ENCODE data around the gene MAT1A. TPM values are rescaled to one million over a fixed set of nuclear protein-coding genes. Genes with fewer than 3 reads are reported as not detected.

Gene MAT1A
- total and polyA plus RNA-seq, 2 experiments from 2014 or later = 0.97 to 8.0 TPM

DNA sequence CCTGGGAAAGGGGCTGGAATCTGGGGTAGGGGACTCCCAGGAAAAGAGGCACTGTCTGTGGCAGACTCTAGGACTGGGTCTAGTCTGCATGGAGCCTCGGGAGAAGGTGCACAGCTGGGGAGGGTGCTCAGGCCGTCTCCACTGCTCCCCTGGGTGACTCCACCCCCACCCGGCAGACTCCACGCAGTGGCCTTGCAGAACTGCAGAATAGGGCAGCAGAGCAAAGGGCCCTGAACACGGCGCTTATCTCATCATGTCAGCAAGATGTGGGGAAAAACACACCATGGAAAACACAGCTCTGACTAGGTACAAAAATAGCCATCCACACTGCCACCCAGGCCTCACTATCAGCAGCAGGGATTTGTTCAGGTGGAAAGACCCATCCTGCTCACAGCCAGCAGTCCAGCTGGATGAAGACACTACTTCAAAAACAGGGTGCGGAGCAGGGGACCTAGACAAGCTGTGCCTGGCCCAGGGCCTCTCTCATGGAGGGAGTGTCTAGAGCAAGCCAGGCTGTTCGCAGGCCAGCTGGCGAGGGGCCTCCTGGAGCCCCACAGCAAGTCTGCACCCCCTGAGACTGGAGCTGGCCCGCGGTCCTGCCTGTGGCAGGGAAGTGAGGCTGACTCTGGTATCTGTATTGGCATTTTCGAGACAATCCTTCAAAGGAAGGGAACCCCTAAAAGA lies 11.7 kb downstream of the MAT1A start:
- no peaks in the 10 kb centered on the region for H3K36me3 ChIP-seq (ENCODE audit: insufficient read depth)
- H2AFZ ChIP-seq = no peak overlapping the region
- no peak overlapping the region for H3K4me3 ChIP-seq
- no peak overlapping the region for H3K27ac ChIP-seq (ENCODE audit: low read depth)
- H3K79me2 ChIP-seq (replicated peaks; ENCODE audit: insufficient read depth) = no peaks in the 10 kb centered on the region
- no peaks in the 10 kb centered on the region for H3K27me3 ChIP-seq (ENCODE audit: insufficient read depth)
- TF ChIP-seq JUNB (IDR thresholded peaks at IDR 0.05; ENCODE audit: unreplicated experiment) (no peak), EZH2phosphoT487 (IDR thresholded peaks at IDR 0.05; ENCODE audit: unreplicated experiment) (no peak), ZNF331 (CRISPR knock-in tag; IDR thresholded peaks at IDR 0.05; ENCODE audit: low read depth) (no peak), CREB1 (CRISPR knock-in tag; IDR thresholded peaks at IDR 0.05; ENCODE audit: low read depth) (no peak), ZNF114 (CRISPR knock-in tag; IDR thresholded peaks at IDR 0.05) (no peak), EZH2 (IDR thresholded peaks at IDR 0.05; ENCODE audit: low read depth, unreplicated experiment) (no peak), STAT1 (IDR thresholded peaks at IDR 0.05; ENCODE audit: unreplicated experiment) (no peak), POLR2AphosphoS5 (IDR thresholded peaks at IDR 0.05; ENCODE audit: low read depth) (no peak), NANOG (IDR thresholded peaks at IDR 0.05; ENCODE audit: borderline replicate concordance) (no peak)
- TF ChIP-seq, protein P1, sequence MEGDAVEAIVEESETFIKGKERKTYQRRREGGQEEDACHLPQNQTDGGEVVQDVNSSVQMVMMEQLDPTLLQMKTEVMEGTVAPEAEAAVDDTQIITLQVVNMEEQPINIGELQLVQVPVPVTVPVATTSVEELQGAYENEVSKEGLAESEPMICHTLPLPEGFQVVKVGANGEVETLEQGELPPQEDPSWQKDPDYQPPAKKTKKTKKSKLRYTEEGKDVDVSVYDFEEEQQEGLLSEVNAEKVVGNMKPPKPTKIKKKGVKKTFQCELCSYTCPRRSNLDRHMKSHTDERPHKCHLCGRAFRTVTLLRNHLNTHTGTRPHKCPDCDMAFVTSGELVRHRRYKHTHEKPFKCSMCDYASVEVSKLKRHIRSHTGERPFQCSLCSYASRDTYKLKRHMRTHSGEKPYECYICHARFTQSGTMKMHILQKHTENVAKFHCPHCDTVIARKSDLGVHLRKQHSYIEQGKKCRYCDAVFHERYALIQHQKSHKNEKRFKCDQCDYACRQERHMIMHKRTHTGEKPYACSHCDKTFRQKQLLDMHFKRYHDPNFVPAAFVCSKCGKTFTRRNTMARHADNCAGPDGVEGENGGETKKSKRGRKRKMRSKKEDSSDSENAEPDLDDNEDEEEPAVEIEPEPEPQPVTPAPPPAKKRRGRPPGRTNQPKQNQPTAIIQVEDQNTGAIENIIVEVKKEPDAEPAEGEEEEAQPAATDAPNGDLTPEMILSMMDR (conservative IDR thresholded peaks at IDR 0.05; ENCODE audit: low read depth in 2 of 2) = no peak
- TF ChIP-seq, protein P2, sequence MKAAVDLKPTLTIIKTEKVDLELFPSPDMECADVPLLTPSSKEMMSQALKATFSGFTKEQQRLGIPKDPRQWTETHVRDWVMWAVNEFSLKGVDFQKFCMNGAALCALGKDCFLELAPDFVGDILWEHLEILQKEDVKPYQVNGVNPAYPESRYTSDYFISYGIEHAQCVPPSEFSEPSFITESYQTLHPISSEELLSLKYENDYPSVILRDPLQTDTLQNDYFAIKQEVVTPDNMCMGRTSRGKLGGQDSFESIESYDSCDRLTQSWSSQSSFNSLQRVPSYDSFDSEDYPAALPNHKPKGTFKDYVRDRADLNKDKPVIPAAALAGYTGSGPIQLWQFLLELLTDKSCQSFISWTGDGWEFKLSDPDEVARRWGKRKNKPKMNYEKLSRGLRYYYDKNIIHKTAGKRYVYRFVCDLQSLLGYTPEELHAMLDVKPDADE (IDR thresholded peaks at IDR 0.05) = no peak
- TF ChIP-seq, protein P3, sequence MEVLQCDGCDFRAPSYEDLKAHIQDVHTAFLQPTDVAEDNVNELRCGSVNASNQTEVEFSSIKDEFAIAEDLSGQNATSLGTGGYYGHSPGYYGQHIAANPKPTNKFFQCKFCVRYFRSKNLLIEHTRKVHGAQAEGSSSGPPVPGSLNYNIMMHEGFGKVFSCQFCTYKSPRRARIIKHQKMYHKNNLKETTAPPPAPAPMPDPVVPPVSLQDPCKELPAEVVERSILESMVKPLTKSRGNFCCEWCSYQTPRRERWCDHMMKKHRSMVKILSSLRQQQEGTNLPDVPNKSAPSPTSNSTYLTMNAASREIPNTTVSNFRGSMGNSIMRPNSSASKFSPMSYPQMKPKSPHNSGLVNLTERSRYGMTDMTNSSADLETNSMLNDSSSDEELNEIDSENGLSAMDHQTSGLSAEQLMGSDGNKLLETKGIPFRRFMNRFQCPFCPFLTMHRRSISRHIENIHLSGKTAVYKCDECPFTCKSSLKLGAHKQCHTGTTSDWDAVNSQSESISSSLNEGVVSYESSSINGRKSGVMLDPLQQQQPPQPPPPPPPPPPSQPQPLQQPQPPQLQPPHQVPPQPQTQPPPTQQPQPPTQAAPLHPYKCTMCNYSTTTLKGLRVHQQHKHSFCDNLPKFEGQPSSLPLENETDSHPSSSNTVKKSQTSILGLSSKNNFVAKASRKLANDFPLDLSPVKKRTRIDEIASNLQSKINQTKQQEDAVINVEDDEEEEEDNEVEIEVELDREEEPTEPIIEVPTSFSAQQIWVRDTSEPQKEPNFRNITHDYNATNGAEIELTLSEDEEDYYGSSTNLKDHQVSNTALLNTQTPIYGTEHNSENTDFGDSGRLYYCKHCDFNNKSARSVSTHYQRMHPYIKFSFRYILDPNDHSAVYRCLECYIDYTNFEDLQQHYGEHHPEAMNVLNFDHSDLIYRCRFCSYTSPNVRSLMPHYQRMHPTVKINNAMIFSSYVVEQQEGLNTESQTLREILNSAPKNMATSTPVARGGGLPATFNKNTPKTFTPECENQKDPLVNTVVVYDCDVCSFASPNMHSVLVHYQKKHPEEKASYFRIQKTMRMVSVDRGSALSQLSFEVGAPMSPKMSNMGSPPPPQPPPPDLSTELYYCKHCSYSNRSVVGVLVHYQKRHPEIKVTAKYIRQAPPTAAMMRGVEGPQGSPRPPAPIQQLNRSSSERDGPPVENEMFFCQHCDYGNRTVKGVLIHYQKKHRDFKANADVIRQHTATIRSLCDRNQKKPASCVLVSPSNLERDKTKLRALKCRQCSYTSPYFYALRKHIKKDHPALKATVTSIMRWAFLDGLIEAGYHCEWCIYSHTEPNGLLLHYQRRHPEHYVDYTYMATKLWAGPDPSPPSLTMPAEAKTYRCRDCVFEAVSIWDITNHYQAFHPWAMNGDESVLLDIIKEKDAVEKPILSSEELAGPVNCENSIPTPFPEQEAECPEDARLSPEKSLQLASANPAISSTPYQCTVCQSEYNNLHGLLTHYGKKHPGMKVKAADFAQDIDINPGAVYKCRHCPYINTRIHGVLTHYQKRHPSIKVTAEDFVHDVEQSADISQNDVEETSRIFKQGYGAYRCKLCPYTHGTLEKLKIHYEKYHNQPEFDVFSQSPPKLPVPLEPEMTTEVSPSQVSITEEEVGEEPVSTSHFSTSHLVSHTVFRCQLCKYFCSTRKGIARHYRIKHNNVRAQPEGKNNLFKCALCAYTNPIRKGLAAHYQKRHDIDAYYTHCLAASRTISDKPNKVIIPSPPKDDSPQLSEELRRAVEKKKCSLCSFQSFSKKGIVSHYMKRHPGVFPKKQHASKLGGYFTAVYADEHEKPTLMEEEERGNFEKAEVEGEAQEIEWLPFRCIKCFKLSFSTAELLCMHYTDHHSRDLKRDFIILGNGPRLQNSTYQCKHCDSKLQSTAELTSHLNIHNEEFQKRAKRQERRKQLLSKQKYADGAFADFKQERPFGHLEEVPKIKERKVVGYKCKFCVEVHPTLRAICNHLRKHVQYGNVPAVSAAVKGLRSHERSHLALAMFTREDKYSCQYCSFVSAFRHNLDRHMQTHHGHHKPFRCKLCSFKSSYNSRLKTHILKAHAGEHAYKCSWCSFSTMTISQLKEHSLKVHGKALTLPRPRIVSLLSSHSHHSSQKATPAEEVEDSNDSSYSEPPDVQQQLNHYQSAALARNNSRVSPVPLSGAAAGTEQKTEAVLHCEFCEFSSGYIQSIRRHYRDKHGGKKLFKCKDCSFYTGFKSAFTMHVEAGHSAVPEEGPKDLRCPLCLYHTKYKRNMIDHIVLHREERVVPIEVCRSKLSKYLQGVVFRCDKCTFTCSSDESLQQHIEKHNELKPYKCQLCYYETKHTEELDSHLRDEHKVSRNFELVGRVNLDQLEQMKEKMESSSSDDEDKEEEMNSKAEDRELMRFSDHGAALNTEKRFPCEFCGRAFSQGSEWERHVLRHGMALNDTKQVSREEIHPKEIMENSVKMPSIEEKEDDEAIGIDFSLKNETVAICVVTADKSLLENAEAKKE (CRISPR knock-in tag; IDR thresholded peaks at IDR 0.05) = no peak
- TF ChIP-seq, protein P4, sequence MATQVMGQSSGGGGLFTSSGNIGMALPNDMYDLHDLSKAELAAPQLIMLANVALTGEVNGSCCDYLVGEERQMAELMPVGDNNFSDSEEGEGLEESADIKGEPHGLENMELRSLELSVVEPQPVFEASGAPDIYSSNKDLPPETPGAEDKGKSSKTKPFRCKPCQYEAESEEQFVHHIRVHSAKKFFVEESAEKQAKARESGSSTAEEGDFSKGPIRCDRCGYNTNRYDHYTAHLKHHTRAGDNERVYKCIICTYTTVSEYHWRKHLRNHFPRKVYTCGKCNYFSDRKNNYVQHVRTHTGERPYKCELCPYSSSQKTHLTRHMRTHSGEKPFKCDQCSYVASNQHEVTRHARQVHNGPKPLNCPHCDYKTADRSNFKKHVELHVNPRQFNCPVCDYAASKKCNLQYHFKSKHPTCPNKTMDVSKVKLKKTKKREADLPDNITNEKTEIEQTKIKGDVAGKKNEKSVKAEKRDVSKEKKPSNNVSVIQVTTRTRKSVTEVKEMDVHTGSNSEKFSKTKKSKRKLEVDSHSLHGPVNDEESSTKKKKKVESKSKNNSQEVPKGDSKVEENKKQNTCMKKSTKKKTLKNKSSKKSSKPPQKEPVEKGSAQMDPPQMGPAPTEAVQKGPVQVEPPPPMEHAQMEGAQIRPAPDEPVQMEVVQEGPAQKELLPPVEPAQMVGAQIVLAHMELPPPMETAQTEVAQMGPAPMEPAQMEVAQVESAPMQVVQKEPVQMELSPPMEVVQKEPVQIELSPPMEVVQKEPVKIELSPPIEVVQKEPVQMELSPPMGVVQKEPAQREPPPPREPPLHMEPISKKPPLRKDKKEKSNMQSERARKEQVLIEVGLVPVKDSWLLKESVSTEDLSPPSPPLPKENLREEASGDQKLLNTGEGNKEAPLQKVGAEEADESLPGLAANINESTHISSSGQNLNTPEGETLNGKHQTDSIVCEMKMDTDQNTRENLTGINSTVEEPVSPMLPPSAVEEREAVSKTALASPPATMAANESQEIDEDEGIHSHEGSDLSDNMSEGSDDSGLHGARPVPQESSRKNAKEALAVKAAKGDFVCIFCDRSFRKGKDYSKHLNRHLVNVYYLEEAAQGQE (IDR thresholded peaks at IDR 0.05; ENCODE audit: unreplicated experiment) = no peak
- Mint-ChIP-seq H3K9me3 (no peaks in the 10 kb centered on the region), H3K4me3 (no peak overlapping the region), H3K4me1 (peaks cover 9% of the 10 kb centered on the region), H3K36me3 (ENCODE audit: low read depth) (peaks cover 3% of the 10 kb centered on the region; the same call in 1 of the 3 replicates), H3K27me3 (ENCODE audit: insufficient read depth, low read depth, poor library complexity) (peaks cover 8% of the 10 kb centered on the region), H3K27ac (no peak overlapping the region)
- H3F3A ChIP-seq (replicated peaks; ENCODE audit: low read depth) = no peaks in the 10 kb centered on the region
- no peaks in the 10 kb centered on the region for H4K20me1 ChIP-seq (replicated peaks; ENCODE audit: insufficient read depth)
- 0 out of 2 replicates have a peak, but pooled peaks cover 5% of the 10 kb centered on the region for H3K4me1 ChIP-seq (ENCODE audit: insufficient read depth)
- no peak overlapping the region for H3K4me2 ChIP-seq
- no peak for DNase-seq (ENCODE audit: low spot score)
- no peak for ATAC-seq
- H3K9me2 ChIP-seq (ENCODE audit: insufficient read depth) = no peaks in the 10 kb centered on the region
